ENCODE measurements around the gene BTN3A1. TPM values are rescaled to one million over a fixed set of nuclear protein-coding genes. Genes with fewer than 3 reads are reported as not detected.
A peak's percentile ranks its signal among the peaks of the same experiment; 100 is the strongest.

BTN3A1 gene
- total and polyA plus RNA-seq, 10 of the 15 experiments (the other 5 are each of a cell fraction or from before 2014, with no cell fraction given) = 5.6 to 60.1 (median 16.1) TPM

DNA sequence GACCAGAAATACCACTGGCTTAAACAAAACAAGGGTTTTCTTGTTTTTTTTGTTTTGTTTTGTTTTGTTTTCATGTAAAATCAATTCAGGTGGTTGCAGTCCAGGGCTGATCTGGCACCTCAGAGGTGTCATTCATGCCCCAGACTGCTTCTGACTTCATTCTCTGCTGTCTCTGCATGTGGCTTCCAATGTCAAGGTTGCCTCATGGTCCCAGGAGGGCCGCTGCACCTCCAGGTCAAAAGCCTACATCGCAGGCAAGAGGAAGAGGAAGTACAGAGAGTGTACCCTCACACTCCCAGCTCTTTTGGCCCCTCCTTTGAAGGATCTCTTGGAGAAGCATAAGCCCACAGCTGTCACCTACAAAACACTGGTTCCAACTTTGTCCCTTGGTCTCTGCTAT is 1.4 kb upstream of the BTN3A1 start:
- ATAC-seq (no peak), FAIRE-seq (no peak), DNase-seq (ENCODE audit: low read depth, low spot score) (no peak)
- TF ChIP-seq PKNOX1 (IDR thresholded peaks at IDR 0.05) = peak; percentile 35; the same call in 1 of the 2 replicates
- peak; percentile 26; the same call in 1 of the 2 replicates for TF ChIP-seq SPI1 (IDR thresholded peaks at IDR 0.05; ENCODE audit: borderline replicate concordance, insufficient read depth, low read depth, low read length)
- no peak for TF ChIP-seq SUZ12 (IDR thresholded peaks at IDR 0.05; ENCODE audit: unreplicated experiment)
- in situ Hi-C loops (cut with MboI) (no loop called here), intact Hi-C loops (cut with micrococcal nuclease; ENCODE audit: unreplicated experiment) (loop anchor here (5.0 kb wide), 1 partner anchor 58 kb away; no protein-coding TSS in a partner anchor)
- CTCF ChIA-PET = interaction anchor here (1.0 kb wide), 1 partner anchor 9 kb away, joined by 3 read pairs; no protein-coding TSS in a partner anchor
- POLR2A ChIA-PET = interaction anchor here (1.0 kb wide), 1 partner anchor 11 kb away, joined by 4 read pairs; no protein-coding TSS in a partner anchor
- WGBS (ENCODE audit: insufficient coverage, insufficient replicate concordance, low lambda C conversion rate, missing lambda C conversion rate) = 13% methylated on average over 2 of the region's 2 CpGs
- BruUV-seq (replicated peaks) = no TSS peak
- Histone ChIP-seq H3K79me2 (ENCODE audit: control insufficient read depth, insufficient read depth, low read length) (peaks cover 11% of the 10 kb centered on the region), H3K9ac (ENCODE audit: control insufficient read depth, insufficient read depth, low read length) (no peak overlapping the region), H3K4me3 (no peak overlapping the region), H3K27ac (ENCODE audit: control insufficient read depth, insufficient read depth) (no peak overlapping the region), H3K9me3 (replicated peaks; ENCODE audit: control insufficient read depth, insufficient read depth, low read length) (no peaks in the 10 kb centered on the region), H4K20me1 (ENCODE audit: control insufficient read depth, insufficient read depth) (no peaks in the 10 kb centered on the region), H3K36me3 (ENCODE audit: control insufficient read depth in 2 of 2, insufficient read depth in 2 of 2, low read length in 1 of 2) (no peaks in the 10 kb centered on the region), H3K4me2 (ENCODE audit: control insufficient read depth, insufficient read depth) (no peak overlapping the region; the same call in 1 of the 2 replicates), H2AFZ (ENCODE audit: control insufficient read depth, low read depth, low read length) (peak overlapping the region; percentile 85), H3K4me1 (ENCODE audit: control insufficient read depth, insufficient read depth, low read length) (peaks cover 21% of the 10 kb centered on the region), H3K27me3 (replicated peaks in 1 of 2; ENCODE audit: control insufficient read depth in 2 of 2, insufficient read depth in 2 of 2, low read length in 1 of 2) (no peaks in the 10 kb centered on the region)
- RAD21 ChIA-PET (ENCODE audit: unreplicated experiment) = no interaction called here
- SMC1A ChIA-PET (ENCODE audit: uncharacterized antibody, unreplicated experiment) = interaction anchor here (1.4 kb wide), 1 partner anchor 74 kb away, joined by 5 read pairs; no protein-coding TSS in a partner anchor

- Histone ChIP-seq H3K4me3 (peak overlapping the region; percentile 85), H3K4me2 (ENCODE audit: control insufficient read depth, insufficient read depth) (peak overlapping the region; percentile 70), H3K4me1 (ENCODE audit: control insufficient read depth, insufficient read depth, low read length) (peaks cover 21% of the 10 kb centered on the region), H3K27me3 (replicated peaks in 1 of 2; ENCODE audit: control insufficient read depth in 2 of 2, insufficient read depth in 2 of 2, low read length in 1 of 2) (no peaks in the 10 kb centered on the region), H3K9ac (ENCODE audit: control insufficient read depth, insufficient read depth, low read length) (peak overlapping the region; percentile 60), H3K79me2 (ENCODE audit: control insufficient read depth, insufficient read depth, low read length) (peaks cover 11% of the 10 kb centered on the region), H3K36me3 (ENCODE audit: control insufficient read depth in 2 of 2, insufficient read depth in 2 of 2, low read length in 1 of 2) (0 out of 4 replicates have a peak, but pooled peaks cover 0 to 1% of the 10 kb centered on the region in 2 experiments), H2AFZ (ENCODE audit: control insufficient read depth, low read depth, low read length) (peak overlapping the region; percentile 85), H3K9me3 (replicated peaks; ENCODE audit: control insufficient read depth, insufficient read depth, low read length) (no peaks in the 10 kb centered on the region), H3K27ac (ENCODE audit: control insufficient read depth, insufficient read depth) (peak overlapping the region; percentile 84), H4K20me1 (ENCODE audit: control insufficient read depth, insufficient read depth) (no peaks in the 10 kb centered on the region)
- DNase-seq (ENCODE audit: low read depth, low spot score) (no peak), ATAC-seq (peak; percentile 7; the same call in 2 of the 3 replicates), FAIRE-seq (no peak)
- in situ Hi-C loops (cut with MboI) (no loop called here), intact Hi-C loops (cut with micrococcal nuclease; ENCODE audit: unreplicated experiment) (loop anchor here (5.0 kb wide), 1 partner anchor 59 kb away; no protein-coding TSS in a partner anchor)
- no TSS peak for BruUV-seq (replicated peaks)
- ChIA-PET RAD21 (ENCODE audit: unreplicated experiment) (interaction anchor here (0.9 kb wide), 1 partner anchor 136 kb away, joined by 3 read pairs; the partner anchor contains the start of gene HMGN4), POLR2A (no interaction called here), CTCF (interaction anchor here (0.6 to 1.0 kb wide), 2 partner anchors 9 to 12 kb away, joined by 3 read pairs; no protein-coding TSS in a partner anchor), SMC1A (ENCODE audit: uncharacterized antibody, unreplicated experiment) (interaction anchor here (0.8 to 1.4 kb wide), 2 partner anchors 15 to 73 kb away, joined by 3 to 5 read pairs; no protein-coding TSS in a partner anchor)
- 28% methylated on average over 7 of the region's 7 CpGs for WGBS (ENCODE audit: insufficient coverage, insufficient replicate concordance, low lambda C conversion rate, missing lambda C conversion rate)
- no peak for TF ChIP-seq BCL11A (IDR thresholded peaks at IDR 0.05; ENCODE audit: low read depth, low read length)
- no peak for TF ChIP-seq SMARCA5 (IDR thresholded peaks at IDR 0.05)
- no peak for TF ChIP-seq NR2F1 (conservative IDR thresholded peaks at IDR 0.05)
- TF ChIP-seq SMAD5 (IDR thresholded peaks at IDR 0.05; ENCODE audit: low read depth) = no peak
- TF ChIP-seq POU2F2 (IDR thresholded peaks at IDR 0.05; ENCODE audit: borderline replicate concordance, low read depth, low read length) = no peak
- no peak for TF ChIP-seq SUZ12 (IDR thresholded peaks at IDR 0.05; ENCODE audit: unreplicated experiment)
- no peak; the same call in 1 of the 2 replicates for TF ChIP-seq ZBTB40 (IDR thresholded peaks at IDR 0.05; ENCODE audit: borderline replicate concordance)
- TF ChIP-seq NFIC (IDR thresholded peaks at IDR 0.05; ENCODE audit: low read depth, low read length) = no peak
- TF ChIP-seq PAX8 (IDR thresholded peaks at IDR 0.05) = 0 out of 2 replicates have a peak, but pooled peaks have one; percentile 18
Measured at GRCh38 chr6:26401389-26401986, 587 bp upstream of the BTN3A1 start.
